Activated naive CD8-positive, alpha-beta T cell treated with anti-CD3 and anti-CD28 coated beads for 36 hours (primary cell): Measurements from ENCODE around the gene LENG8. TPM values are rescaled to one million over a fixed set of nuclear protein-coding genes. Genes with fewer than 3 reads are reported as not detected.
"Not testable (repeated sequence)": the region's sequence is repeated elsewhere in the genome, so short reads cannot be mapped to it uniquely, and the experiment has no call there.

Experiments
- DNase-seq: peaks from one replicate; pipeline ENCODE4 v3.0.0; 2021
- H3K27ac Mint-ChIP-seq: one replicate; pipeline ENCODE4 v1.8.0; 2022; ENCODE audit warnings: mild to moderate bottlenecking, moderate library complexity, mixed read lengths
- H3K27me3 Mint-ChIP-seq: one replicate; pipeline ENCODE4 v1.8.0; 2022; ENCODE audit warnings: mild to moderate bottlenecking, mixed read lengths
- H3K36me3 Mint-ChIP-seq: one replicate; pipeline ENCODE4 v1.8.0; 2021; ENCODE audit warnings: mild to moderate bottlenecking, mixed read lengths
- H3K4me1 Mint-ChIP-seq: one replicate; pipeline ENCODE4 v1.8.0; 2021; ENCODE audit warnings: mixed read lengths
- H3K4me3 Mint-ChIP-seq: one replicate; pipeline ENCODE4 v1.8.0; 2022; ENCODE audit warnings: mild to moderate bottlenecking, moderate library complexity, mixed read lengths
- H3K9me3 Mint-ChIP-seq: one replicate; pipeline ENCODE4 v1.8.0; 2022; ENCODE audit warnings: mixed read lengths
- total RNA-seq, 2 experiments: library from RNA; stranded (reverse); gene quantifications; one replicate each; pipeline ENCODE4 v1.2.3, GENCODE V29; 2021

LENG8 gene
- total RNA-seq, 2 experiments from 2014 or later: 101 to 108 TPM

DNA sequence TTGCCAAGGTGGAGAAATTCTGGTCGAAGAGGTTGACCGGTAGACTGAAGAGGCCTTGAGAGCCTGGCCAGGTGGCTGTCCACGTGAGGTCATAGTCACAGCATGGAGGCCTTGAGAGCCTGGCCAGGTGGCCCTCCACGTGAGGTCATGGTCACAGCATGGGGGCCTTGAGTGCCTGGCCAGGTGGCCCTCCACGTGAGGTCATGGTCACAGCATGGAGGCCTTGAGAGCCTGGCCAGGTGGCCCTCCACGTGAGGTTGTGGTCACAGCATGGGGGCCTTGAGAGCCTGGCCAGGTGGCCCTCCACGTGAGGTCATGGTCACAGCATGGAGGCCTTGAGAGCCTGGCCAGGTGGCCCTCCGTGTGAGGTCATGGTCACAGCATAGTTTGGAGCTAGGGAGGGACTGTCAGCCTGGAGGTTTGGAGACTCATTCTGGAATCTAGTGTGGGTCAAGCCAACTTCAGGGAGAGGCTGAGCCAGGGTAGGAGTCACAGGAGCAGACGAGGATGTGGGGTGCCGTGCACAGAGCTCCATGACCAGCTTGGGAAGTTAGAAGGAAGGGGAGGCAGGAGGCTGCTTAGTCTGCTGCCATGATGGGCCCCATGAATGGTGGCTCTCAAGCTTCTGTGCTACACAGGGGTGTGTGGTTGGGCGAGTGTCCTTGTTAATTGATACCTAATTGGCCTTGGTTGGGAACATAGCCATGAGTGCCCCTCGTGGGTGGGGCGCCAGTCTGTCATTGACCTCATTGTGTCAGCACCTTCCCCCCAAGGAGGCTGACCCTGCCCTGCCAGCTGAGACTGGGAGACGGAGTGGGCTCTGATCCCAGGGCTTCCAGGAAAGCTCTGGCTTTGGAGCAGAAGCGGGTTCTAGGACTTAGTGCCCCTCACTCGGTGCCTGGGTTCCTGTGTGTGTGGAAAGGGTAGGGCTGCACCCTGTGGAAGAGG is 10.6 kb downstream of the LENG8 start:
- Mint-ChIP-seq H3K27me3 (no peaks in the 10 kb centered on the region), H3K36me3 (peaks cover 15% of the 10 kb centered on the region), H3K4me3 (no peak overlapping the region), H3K27ac (peak overlapping the region; percentile 38), H3K9me3 (no peaks in the 10 kb centered on the region), H3K4me1 (peaks cover 26% of the 10 kb centered on the region)
- no peak for DNase-seq

DNA sequence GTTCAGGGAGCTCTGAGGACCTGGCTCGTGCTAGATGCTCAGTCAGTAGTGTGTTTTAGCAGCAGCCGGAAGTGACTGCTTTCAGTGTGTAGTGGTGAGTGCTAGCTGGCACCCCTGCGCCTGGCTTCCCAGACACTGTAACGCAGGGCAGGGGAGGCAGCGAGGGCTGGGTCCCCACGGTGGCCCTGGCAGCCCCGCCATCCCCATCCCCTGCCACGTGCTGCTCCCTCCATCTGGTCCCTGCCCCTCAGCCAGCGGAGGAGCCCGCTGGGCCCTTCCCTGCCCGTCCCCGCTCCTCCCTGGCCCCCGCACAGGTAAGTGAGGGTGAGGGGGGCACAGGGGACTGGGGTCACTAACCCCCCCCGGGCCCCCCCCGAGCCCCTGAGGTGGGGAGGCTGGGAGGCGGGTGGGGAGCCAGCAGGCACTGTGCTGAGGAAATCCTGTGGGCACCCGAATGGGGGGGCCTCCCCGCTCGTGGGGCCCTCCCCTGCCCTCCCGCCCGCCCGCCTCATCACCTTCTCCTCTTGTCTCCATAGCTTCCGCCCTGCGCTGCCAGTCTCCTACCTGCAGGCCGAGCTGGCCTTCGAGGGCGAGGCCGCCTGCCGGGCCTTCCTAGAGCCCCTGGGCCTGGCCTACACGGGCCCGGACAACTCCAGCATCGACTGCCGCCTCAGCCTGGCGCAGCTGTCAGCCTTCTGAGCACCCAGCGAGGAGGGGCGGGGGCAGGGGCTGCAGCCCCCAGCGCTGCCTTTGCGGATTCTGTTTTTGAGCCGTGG is 11.4 kb downstream of the LENG8 start:
- peaks cover 1% of the 10 kb centered on the region for H3K9me3 Mint-ChIP-seq
- DNase-seq: no peak
- H3K4me1 Mint-ChIP-seq: peaks cover 27% of the 10 kb centered on the region
- no peak overlapping the region for H3K4me3 Mint-ChIP-seq
- peaks cover 15% of the 10 kb centered on the region for H3K36me3 Mint-ChIP-seq
- no peak overlapping the region for H3K27ac Mint-ChIP-seq
- peaks cover 3% of the 10 kb centered on the region for H3K27me3 Mint-ChIP-seq

- H3K9me3 Mint-ChIP-seq: peaks cover 1% of the 10 kb centered on the region
- no peak for DNase-seq
- peaks cover 15% of the 10 kb centered on the region for H3K36me3 Mint-ChIP-seq
- peak overlapping the region; percentile 70 for H3K4me3 Mint-ChIP-seq
- peak overlapping the region; percentile 56 for H3K27ac Mint-ChIP-seq
- H3K27me3 Mint-ChIP-seq: peaks cover 9% of the 10 kb centered on the region
- H3K4me1 Mint-ChIP-seq: peaks cover 27% of the 10 kb centered on the region
Observed at GRCh38 chr19:54461210-54461609, 12.2 kb downstream of the LENG8 start.

GRCh38 chr19:54461613-54462012 is 12.6 kb downstream of the LENG8 start:
- Mint-ChIP-seq H3K4me3 (peak overlapping the region; percentile 70), H3K4me1 (peaks cover 27% of the 10 kb centered on the region), H3K27me3 (peaks cover 13% of the 10 kb centered on the region), H3K9me3 (peaks cover 1% of the 10 kb centered on the region), H3K36me3 (peaks cover 15% of the 10 kb centered on the region), H3K27ac (peak overlapping the region; percentile 76)
- DNase-seq: no peak

GRCh38 chr19:54462047-54462654 is 13.2 kb downstream of the LENG8 start:
- Mint-ChIP-seq H3K4me3 (peak overlapping the region; percentile 70), H3K36me3 (peaks cover 15% of the 10 kb centered on the region)

DNA sequence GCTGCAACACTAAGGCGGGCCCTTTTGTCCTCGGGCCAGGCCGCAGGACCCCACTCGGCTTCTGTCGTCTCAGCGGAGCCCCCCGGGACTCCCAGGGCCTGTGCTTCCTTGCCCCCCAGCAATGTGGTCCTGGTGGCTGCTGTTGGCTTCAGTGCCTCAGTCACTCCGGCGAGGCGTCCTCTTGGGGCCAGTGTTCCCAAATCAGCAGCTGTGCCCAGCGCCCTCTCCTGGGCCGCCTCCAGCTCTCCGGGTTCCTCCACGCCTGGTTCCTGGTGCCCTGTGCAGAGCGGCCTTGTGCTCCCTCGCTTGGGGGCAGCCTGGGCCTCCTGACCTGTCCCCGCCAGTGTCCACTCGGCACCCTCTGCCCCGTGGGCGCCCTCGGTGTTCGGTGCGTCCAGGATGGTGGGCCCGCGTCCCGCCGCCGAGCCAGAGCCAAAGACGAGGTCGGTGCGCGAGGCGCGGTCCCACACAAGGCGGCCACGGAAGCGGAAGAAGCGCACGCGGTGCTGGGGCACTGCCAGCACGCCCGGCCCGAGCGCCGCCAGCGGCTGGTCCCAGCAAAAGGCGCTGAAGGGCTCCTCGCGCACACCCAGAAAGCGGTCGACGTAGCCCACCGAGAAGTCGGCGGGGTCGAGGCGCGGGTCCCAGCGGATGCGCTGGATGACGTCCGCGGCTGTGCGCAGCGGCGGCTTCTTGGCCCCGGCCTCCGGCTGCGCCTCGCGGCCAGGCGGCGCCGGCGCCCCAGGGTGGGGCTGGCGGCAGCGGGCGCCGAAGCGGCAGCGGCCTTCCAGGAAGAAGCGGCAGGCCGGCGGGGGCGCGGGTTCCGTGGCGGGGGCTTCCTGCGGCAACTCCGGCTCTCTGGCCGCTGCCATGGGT is 13.9 kb downstream of the LENG8 start:
- peak overlapping the region; percentile 89 for H3K27ac Mint-ChIP-seq
- H3K27me3 Mint-ChIP-seq: peaks cover 16% of the 10 kb centered on the region
- peaks cover 1% of the 10 kb centered on the region for H3K9me3 Mint-ChIP-seq
- DNase-seq: peak; percentile 76
- H3K4me1 Mint-ChIP-seq: peaks cover 27% of the 10 kb centered on the region
- H3K36me3 Mint-ChIP-seq: peaks cover 15% of the 10 kb centered on the region
- H3K4me3 Mint-ChIP-seq: peak overlapping the region; percentile 79

More at GRCh38 chr19:54462047-54462654, 13.2 kb downstream of the LENG8 start:
- Mint-ChIP-seq H3K27ac (peak overlapping the region; percentile 76), H3K9me3 (peaks cover 1% of the 10 kb centered on the region), H3K4me1 (peaks cover 27% of the 10 kb centered on the region), H3K27me3 (peaks cover 16% of the 10 kb centered on the region)
- no peak for DNase-seq

DNA sequence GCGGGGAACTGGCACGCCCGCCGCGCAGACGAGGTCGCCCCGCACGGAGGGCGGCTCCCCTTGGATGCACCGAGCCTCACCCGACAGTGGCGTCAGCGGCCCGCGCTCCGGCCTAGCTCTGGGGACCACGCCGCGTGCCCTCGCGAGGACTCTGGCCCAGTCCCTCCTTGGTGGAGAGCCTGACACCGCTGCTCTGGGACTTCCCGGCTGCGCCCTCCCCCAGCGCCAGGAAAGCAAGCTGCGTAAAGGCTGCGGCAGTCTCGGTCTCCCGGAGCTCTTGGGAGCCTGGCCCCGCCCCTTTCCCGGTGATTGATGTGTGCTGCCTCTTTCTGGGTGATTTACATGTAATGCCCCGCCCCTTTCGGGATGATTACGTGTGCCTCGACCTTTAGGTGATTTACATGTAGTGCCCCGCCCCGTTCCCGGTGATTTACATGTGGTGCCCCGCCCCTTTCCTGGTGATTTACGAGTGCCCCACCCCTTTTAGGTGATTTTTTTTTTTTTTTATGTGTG is 14.6 kb downstream of the LENG8 start, which contains the start of gene LENG9:
Gene LENG9, minus strand, starts transcription at position 248 of the 513 bp plus-strand sequence. CDS start 252 bp downstream, outside the sequence.
- Mint-ChIP-seq H3K36me3 (peaks cover 10% of the 10 kb centered on the region), H3K4me1 (peaks cover 22% of the 10 kb centered on the region), H3K27ac (peak within 1 kb of the TSS; percentile 89), H3K27me3 (peaks cover 23% of the 10 kb centered on the region), H3K9me3 (peaks cover 1% of the 10 kb centered on the region), H3K4me3 (peak within 1 kb of the TSS; percentile 79)
- DNase-seq: peak; percentile 96

- peaks cover 1% of the 10 kb centered on the region for H3K9me3 Mint-ChIP-seq
- H3K4me1 Mint-ChIP-seq: peaks cover 18% of the 10 kb centered on the region
- H3K27me3 Mint-ChIP-seq: peaks cover 29% of the 10 kb centered on the region
- H3K27ac Mint-ChIP-seq: peak overlapping the region; percentile 89
- H3K4me3 Mint-ChIP-seq: peak overlapping the region; percentile 79
- H3K36me3 Mint-ChIP-seq: peaks cover 5% of the 10 kb centered on the region
- peak; percentile 85 for DNase-seq
Observed at GRCh38 chr19:54464044-54464629, 15.1 kb downstream of the LENG8 start.

DNA sequence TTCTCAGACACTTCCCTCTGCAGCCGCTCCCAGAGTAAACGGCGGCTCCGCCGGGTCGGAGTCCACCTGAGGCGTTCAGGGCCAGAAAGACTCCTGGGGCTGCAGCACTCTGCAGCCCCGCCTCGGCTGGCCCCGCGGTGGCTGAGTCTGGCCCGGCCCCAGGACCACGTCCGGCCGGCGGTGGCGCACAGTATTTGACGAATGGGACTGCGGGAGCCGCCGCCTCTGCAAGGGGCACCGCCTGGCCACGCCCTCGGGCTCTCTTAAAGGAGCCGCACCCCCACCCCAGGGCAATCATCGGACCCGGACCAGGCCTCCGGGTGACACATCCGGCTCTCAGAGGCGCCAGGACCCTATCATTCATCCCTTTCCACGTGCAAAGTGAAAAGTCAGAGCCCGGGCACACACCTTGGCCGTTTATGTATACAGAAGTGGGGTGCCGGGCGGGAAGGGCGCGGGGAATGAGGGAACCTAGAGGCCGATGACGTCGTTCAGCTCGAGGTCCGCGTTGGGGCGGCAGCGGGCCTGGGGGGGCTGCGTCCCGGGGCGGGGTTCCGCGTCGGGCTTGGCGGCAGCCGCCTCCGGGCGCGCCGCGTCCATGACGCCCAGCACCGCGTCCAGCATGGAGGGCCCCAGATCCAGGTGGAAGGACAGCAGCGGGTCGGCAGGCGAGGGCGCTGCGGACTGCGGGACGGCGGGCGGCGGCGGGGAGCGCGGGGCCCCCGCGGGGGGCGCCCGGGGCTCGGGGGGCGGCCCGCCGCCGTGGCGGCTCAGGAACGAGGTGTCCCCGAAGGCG is 15.8 kb downstream of the LENG8 start:
- Mint-ChIP-seq H3K27ac (peak overlapping the region; percentile 89), H3K27me3 (peaks cover 35% of the 10 kb centered on the region), H3K36me3 (peaks cover 5% of the 10 kb centered on the region), H3K4me1 (peaks cover 18% of the 10 kb centered on the region), H3K4me3 (peak overlapping the region; percentile 79), H3K9me3 (peaks cover 1% of the 10 kb centered on the region)
- peak; percentile 87 for DNase-seq

GRCh38 chr19:54465426-54466109 is 16.6 kb downstream of the LENG8 start:
- H3K36me3 Mint-ChIP-seq: peaks cover 5% of the 10 kb centered on the region
- H3K27ac Mint-ChIP-seq: no peak overlapping the region
- peaks cover 21% of the 10 kb centered on the region for H3K4me1 Mint-ChIP-seq

GRCh38 chr19:54466110-54466480 is 17.1 kb downstream of the LENG8 start:
- H3K36me3 Mint-ChIP-seq, DNase-seq, H3K27ac Mint-ChIP-seq, H3K4me3 Mint-ChIP-seq, H3K9me3 Mint-ChIP-seq: not testable (repeated sequence)
- Mint-ChIP-seq H3K4me1 (peaks cover 24% of the 10 kb centered on the region), H3K27me3 (peaks cover 47% of the 10 kb centered on the region)

More at GRCh38 chr19:54465426-54466109, 16.6 kb downstream of the LENG8 start:
- Mint-ChIP-seq H3K27me3 (peaks cover 42% of the 10 kb centered on the region), H3K4me3 (peak overlapping the region; percentile 43), H3K9me3 (peaks cover 1% of the 10 kb centered on the region)
- DNase-seq: no peak

- peaks cover 67% of the 10 kb centered on the region for H3K27me3 Mint-ChIP-seq
Observed at GRCh38 chr19:54469496-54469934, 20.5 kb downstream of the LENG8 start.

More at GRCh38 chr19:54469496-54469934, 20.5 kb downstream of the LENG8 start:
- Mint-ChIP-seq H3K36me3 (no peaks in the 10 kb centered on the region), H3K4me1 (peaks cover 16% of the 10 kb centered on the region), H3K4me3 (no peak overlapping the region), H3K27ac (no peak overlapping the region), H3K9me3 (peaks cover 1% of the 10 kb centered on the region)
- DNase-seq: no peak
